CD4-positive, alpha-beta T cell treated with Interleukin-2 at 100 ng/mL for 4 hours (primary cell): ENCODE measurements around the gene FCN1.

Source experiments
- DNase-seq: peaks from one replicate; pipeline ENCODE4 v3.0.0-alpha.2; 2020; ENCODE audit warnings: low spot score

The FCN1 gene

DNA sequence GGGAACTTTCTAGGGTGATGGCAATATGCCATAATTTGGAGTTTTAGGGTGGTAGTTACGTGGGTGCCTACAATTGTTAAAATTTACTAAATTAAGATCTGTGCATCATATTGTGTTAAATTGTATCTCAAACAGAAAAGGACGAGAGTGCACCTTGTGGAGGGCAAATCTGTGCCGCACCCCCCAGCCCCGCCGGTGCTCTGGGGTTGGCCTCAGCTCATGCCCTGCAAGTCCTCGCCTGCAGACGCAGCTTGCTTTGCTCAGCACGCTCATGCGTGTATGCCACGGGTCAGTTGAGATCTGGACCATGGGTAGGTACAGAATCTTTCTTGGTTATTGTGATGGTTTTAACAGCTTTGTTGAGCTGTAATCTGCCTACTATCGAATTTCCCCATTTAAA, 33.7 kb upstream of the FCN1 start:
- DNase-seq: no peak

DNA sequence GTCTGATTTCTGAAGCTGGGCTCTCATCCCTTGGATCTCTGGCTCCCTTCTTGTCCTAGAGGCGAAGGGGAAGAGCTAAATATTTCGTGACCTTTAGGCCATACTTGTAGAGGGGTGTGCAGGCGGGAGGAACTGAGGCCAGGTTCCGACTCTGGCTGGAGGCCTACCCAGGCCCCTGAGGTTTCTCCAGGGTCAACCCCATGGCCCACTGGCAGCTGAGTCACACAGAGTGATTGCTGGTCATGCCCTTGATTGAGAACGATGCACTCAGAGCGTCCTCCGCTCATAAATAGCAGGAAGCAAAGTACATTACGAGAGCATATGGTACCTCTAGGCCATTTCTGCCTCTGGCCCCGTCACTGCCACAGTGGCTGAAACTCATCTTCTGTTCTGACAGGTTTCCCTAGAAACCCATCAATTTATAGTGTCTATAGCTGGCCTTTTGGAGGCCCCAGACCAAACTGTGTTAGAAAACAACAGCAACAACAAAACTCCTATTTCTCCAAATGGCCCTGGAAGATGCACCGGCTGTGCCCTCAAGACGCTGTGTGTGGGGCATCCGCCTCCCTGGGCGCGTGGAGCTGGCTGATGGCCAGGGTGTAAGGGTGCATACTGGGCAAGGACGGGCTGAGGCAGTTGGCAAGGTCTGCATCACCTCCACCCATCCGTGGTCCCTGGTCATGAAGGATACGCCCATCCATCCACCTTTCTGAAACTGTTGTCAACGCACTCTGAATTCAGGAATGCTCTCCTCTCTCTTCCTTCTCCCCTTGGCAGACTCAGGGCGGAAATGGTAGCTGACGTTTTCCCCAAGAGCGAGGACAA, 32.9 kb upstream of the FCN1 start:
- no peak for DNase-seq

DNA sequence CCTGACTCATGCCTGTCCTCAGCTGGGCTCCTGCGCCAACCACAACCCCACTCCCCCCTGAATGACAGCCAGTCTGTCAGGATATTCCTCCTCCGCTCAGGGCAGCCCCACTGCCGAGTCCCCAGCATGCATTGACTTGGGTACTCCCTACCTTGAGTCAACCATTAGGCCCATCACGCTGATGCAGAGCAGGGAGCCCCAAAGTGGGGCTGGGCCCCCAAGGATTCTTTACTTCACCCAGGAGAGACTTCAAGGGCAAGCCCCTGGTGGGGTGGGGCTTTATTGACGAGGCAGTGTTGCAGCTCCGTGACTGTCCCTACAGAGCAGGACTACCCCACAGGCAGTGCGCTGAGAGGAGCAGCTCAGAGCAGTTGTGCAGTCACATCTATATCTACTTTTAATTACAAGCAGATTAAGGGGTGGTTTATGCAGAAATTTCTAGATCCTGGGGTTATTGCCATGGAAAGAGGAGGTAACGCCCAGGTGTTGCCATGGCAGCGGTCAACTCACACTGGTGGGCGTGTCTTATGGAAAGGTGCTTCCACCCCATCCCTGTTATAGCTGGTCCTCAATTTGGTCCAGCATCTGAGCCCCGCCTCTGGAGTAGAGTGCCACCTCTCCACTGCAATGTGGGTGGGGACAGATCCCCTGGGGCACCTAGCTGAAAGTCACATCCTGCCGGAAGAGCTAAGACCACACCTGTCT, 32.1 kb upstream of the FCN1 start:
- no peak for DNase-seq

DNA sequence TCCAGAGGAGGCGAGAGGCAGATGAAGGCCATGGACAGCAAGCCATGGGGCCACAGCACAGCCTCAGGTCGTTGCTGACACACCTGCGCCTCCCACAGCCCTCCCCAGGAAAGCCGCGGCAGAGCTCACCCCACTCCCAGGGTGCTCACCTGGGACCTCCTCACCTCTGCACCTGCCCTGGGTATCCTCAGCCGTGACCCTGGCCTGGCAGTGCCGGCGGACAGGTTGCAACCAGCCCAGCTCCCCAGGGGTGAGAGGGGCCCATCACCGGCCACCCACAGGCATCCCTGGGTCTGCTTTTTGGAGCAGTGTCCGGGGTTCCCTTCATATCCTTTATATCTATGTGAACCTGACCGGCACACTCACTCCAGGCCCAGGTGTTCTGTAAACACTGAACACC, 30.4 kb upstream of the FCN1 start:
- no peak for DNase-seq

DNA sequence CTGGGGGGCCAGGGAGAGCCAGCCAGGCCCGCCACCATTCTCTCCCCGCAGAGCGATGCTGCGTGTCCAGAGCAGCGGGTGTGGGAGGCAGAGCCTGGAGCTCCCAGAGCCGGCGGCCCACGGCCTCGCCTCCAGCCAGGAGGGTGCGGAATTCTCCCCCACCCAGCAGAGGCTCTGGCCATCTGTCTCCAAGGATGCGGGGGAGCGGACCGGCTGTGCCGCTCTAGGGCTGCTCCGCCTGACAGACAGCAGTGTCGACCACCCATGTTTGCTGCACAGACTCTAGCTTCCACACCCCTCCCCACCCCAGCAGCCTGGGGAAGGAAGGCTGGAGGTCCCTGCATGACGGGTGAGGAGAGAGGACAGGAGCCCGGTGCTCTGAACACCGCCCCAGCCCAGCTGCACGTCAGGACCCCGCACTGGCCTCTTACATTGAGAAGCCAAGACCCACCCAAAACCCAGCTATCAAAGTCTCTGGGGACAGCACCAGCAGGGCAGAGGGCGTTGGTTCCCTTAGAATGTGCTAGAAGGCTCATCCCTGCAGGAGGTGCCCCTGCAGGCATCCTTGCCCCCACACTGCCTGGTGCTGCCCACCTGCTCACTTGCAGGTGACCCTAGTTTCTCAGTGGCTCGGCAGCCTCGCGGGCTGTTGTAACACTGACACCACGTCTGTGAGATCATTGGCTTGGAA, 29.7 kb upstream of the FCN1 start:
- no peak for DNase-seq

DNA sequence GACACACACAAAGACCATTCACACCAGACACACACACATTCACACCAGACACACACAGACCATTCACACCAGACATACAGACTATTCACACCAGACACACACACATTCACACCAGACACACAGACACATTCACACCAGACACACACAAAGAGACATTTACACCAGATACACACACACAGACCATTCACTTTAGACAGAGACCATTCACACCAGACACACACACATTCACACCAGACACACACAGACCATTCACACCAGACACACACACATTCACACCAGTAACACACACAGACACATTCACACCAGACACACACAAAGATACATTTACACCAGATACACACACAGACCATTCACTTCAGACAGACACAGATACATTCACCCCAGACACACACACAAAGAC, 29.0 kb upstream of the FCN1 start:
- DNase-seq: no peak

DNA sequence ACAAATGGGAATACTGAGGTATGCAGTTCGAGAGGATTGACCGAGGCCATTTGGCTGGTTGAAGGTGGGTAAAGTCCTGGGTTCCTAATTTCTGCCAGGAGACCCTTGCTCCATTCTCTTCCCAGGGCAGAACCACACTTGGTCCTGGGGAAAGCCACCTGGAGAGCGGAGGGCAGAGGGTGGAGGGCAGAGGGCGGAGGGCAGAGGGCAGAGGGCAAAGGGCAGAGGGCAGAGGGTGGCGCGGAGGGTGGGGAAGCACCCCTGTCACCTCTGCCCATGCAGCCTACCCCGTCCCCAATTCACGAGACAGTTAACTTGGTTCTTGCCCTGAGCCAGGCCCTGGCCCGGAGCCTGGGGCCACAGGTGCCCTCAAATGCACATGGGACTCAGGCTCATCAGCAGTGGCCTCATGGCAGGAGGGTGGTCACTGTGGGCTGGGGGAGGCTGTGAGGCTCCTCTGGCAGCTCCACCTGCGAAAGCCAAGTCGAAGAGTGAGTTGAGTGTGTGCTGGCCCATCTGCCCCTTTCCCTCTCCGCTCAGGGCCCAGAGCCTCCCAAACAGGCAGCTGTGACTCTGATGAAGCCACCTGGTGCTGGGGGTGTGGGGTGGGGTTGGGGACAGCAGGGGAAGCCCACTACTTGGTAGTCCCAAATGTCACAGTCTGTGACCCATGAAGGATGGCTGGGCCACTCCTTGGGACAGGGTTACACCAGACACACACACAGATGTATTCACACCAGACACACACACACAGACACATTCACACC, 28.0 kb upstream of the FCN1 start:
- DNase-seq: no peak

DNA sequence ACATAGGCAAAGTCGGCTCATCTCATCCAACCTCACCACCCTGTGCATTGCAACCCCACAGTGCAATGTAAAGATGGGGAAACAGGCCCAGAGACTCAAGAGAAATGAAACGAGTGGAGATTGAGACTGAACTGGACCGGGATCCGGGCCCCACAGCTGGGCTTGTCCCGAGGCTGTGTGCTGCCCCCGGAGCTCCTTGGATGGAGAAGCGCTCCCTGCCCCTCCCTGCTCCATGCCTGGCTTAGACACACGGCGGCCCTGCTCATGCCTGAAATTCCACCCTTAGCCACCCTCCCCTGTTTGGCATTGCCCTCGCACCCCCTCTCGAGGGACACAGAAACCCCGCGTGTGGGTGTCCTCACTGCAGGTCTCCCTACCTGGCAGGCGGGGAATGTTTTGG, 27.2 kb upstream of the FCN1 start:
- no peak for DNase-seq

DNA sequence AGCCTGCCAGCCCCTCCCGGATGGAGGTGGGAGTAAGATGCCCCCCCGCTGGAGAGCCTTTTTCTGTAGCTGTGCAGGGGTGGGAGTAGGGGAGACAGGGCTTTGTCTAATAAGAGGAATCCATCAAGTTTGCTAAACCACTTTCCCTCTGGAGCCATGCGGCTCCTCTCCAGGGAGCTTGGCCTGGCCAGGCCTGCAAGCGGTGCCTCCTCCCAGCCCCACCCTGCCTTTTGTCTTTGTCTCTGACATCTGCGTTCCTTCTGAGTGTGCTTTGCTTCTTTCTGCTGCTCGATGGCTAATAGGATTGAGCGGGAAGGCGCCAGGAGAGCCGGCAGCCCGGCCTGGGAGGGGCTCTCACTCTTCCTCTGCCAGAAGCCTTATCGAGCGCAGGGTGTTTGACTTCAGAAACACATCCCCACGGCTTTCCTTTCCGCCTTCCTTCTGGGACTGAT, 26.7 kb upstream of the FCN1 start:
- no peak for DNase-seq

DNA sequence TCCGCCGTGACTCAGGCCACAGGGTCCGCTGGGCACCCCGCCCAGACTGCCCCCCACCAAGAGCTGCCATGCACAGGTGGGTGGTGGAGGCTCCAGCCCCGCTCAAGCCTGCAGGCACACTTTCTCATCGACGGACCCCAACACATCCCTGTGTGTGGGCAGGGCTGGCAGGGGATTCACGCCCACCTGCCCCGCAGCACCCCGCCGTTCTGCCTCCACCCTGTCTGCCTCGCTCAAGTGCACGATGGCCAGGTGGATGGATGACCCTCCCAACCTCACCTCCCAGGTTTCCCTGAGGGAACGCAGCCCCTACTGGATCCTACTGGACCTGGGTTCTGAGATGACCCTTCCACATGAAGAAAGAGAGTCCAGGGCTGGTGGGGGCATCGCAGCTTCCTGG, 26.1 kb upstream of the FCN1 start:
- no peak for DNase-seq

DNA sequence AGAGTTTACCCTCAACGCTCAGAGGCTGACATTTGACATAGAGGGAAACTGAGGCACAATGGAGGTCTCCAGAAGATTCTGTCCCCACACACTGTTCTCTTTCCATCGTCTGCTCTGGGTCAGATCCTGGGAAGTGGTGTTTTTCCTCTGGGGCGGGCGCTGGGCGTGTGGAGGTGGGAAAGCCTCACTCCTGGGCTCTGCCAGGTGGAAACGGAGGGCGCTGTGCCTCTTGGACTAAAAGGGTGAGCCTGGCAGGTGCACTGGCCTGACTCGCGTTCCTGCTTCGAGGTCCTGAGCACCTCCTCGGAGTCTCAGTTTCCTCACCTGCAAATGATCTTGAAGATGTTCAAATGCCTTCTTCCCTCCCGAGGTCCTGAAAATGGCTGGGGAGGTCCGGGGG, 25.7 kb upstream of the FCN1 start:
- DNase-seq: no peak

DNA sequence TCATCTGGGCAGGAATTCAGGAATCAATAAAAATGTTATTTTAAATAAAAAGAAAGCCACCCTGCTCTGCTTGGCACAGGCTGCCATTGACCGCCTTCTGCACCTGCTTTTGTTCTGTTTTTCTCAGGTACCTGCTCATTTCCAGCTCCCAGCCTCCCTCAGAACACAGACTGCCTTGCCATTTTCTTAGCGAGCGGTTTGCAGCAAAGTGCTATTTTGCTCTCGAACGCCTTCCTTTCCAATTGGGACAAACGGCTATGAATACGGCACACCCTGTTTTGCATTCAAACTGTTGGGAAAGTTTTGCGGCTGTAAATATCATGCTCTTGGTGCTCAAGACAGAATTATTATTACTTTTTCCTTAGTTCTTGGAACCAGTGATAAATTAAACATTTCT, 25.1 kb upstream of the FCN1 start:
- DNase-seq: no peak

DNA sequence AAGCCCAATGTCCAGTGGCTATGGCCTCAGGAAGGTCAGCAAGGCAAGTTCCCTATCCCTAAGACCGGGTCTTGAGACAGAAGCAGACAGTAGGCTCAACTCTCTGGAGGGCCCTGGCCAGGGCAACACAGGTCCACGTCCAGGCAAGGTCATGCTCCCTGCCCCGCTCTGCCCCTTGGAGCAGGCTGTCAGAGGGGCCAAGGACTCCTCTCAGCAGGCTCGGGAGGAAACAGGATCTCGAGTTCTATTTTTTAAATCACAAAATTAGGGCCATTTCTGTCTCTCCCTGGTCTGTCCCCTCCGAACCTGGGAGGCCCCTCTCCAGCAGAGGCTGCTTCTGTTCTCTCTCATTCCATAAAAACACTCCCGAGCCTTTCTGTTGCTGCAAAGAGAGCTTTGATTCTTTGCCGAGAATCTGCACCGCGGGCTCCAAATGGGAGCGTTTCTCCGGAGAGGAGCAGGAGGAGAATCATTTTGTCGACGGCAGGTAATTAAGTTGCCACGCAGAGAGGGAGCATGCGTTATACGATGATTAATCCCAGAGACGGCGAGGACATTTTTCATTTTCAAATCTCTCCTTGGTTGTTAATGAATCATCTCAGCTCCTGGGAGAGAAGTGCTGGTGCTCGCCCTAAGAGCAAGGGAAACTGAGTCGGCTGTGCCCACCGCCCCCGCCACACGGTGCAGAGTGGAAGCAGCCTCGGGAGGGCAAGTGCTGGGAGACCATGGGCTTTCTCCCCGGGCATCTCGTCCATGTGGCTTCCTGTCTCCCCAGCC, 24.5 kb upstream of the FCN1 start:
- DNase-seq: no peak

DNA sequence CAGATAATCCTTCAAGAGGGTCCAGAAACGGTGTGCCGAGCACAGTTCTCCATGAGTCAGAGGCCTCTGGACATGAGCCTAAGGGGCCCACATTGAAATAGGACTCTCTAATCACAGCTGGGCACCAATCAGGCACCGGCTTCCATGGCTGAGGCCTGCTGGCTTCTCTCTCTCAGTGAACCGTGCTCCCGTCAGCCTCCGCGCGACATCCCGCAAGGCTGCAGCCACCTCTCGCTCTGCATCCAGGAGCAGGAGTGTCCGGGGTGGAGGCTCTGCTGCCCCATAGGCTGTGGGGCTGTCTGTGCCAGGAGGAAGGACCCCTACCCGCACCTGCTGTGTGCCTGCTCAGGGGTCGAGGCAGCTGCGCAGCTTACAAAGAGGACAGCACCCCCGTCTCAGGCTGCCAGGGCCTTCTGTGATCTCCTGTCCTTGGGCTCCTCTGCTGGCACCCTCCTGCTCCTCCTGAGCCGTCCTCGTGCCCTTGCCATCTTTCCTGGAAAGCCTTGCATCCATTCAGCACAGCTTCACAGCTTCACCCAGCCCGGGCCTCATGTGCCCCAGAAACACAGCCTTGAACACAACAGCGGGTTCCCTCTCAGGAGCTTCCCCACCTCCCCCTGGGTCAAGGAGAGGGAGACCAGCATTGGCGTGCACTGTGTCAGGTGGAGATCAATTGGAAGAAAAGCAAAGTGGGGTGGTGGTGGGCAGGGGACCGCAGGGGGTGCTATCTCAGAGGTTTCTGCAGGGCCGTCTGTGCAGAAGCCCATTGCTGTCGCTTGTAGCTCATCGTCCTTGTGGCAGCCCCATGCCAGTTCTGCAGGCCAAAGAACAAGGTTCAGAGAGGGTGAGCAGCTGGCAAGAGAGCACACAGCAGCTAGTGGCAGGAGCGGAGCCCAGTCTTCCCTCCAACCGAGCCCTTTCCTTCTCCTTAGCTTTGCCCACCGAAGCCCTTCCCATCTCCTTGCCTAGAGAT, 22.8 kb upstream of the FCN1 start:
- DNase-seq: no peak

DNA sequence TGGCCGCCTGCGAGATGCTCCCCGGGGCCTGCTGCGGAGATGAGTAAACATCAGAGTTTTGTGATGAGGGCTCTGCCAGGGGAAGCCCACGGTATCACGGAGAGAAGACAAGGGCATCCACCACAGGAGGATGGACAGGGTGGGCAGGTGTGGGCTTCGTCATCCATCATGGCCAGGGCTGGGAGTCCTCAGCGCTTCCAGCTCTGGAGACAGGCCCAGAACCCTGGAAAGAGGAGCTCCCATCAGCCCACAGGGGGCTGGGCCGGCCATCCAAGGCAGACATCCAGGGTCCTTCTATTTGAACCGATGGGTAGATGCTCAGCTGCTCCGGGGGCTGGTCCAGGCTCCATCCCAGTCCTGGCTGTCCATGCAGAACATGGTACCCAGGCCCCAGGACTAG, 22.1 kb upstream of the FCN1 start:
- DNase-seq: no peak

DNA sequence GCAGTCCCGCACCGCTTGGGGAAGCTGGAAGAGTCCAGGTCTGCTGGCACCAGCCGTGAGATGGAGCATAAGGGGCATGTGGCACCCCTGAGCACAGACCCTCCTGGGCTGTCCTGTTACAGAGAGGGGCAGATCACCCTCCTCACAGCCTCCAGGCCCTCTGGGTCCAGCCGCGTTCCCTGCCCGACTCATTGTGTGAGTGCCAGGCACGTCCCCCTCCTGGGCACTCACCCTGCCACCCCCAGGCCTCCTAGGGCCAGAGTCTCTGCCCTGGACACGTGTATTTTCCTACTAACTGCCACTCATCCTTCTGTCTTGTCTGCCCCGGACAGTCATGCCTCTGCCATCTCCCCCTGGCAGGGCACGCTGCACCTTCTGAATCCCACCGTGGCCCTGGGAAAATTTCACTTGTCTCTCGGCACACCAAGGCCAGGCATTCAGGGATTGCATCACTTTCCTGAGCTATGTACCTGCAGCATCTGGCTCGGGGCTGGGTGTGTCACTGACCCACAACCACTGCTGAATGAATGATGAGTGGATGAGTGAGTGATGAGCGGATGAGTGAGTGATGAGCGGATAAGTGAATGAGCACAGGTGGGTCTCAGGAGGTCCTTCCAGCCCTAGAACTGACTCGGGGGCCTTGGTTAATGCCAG, 21.5 kb upstream of the FCN1 start:
- DNase-seq: no peak

DNA sequence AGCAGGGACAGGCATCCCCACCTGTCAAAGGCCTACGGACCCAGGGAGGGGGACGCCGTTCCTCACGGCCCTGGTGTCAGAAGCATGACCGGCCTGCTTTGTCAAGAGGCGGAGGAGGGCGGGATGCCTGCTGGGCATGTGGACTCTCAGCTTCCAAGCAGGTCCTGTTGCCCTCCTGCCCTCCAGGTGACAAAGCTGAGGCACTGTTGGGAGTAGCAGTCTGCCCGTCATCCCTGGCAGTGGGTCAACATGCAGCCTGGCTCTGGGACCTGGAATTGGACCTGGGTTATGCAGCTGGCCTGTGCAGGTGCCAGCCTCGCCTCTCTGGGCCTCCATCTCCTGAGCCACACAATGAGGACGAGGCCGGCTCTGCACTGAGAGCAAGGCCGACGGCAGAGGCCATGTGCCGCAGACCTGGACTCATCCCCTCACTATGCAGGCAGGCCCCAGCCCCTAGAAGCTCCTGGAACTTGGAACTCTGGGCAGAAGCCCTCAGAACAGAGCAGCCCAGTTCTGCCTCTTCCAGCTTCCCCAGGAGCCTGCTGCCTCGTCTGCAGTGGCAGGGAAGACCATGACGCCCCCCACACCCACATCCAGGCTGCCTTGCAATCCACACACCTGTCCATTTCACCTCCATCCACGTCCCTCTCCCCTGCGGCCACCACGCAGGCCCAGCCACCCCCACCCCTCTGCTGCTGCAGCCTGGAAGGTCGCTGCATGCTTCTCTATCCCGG, 20.8 kb upstream of the FCN1 start:
- no peak for DNase-seq

DNA sequence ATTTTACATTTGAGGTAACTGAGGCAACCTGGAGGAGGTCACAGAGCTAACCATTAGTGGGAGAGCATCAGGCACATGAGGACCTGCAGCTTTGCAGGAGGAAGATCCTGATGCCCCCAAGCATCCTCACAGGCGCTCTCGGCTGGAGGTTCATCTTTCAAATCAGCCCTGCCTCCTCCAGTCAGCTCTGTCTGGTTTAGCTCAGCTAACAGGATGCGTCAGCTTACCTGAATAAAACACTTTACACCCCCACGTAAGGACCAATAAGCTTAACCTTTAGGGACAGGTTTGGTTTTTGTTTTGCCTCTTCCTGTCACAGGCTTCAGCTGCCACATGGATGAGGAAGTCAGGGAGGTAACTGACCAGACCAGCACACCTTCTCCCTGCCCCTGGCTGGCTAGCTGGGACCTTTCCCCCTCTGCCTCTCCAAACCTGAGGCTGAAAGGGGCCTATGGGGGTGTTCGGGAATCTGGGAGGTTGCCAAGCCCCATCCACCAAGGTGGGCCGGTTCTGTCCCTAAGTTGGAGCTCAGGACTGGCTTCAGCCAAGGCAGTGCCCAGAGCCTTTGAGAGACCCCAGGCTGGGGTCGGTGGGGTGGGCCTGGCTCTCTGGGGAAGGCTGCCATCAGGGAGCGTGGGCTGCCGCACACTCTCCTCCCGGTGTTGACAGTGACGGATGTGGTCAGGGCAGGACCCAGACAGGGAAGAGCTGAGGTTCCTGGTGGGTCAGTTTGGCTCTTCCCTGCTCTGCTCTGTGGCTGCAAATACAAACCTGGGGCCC, 20.0 kb upstream of the FCN1 start:
- DNase-seq: no peak
